ENCODE results near the gene CPEB4.
A peak's percentile ranks its signal among the peaks of the same experiment; 100 is the strongest.

CPEB4 gene

GRCh38 chr5:173953528-173954090 is 65.5 kb downstream of the CPEB4 start:
- DNase-seq = no peak

GRCh38 chr5:173954671-173955521 is 66.7 kb downstream of the CPEB4 start:
- DNase-seq = no peak

- DNase-seq = no peak
These were observed 72.8 kb downstream of the CPEB4 start for GRCh38 chr5:173960986-173961385.

- DNase-seq = no peak
These were observed 73.3 kb downstream of the CPEB4 start for GRCh38 chr5:173961418-173961817.

GRCh38 chr5:173962436-173962972 is 74.4 kb downstream of the CPEB4 start:
- DNase-seq = no peak

GRCh38 chr5:173963182-173963838 is 75.2 kb downstream of the CPEB4 start:
- no peak for DNase-seq

- no peak for DNase-seq
These were observed 75.8 kb downstream of the CPEB4 start for GRCh38 chr5:173963867-173964441.

- no peak for DNase-seq
These were observed 76.4 kb downstream of the CPEB4 start for GRCh38 chr5:173964506-173964905.

- DNase-seq = no peak
These were observed 79.1 kb downstream of the CPEB4 start for GRCh38 chr5:173967241-173967640.

GRCh38 chr5:173968154-173968797 is 80.1 kb downstream of the CPEB4 start:
- no peak for DNase-seq

GRCh38 chr5:173969167-173970049 is 81.3 kb downstream of the CPEB4 start:
- DNase-seq = no peak

- DNase-seq = no peak
These were observed 82.9 kb downstream of the CPEB4 start for GRCh38 chr5:173970878-173971650.

- DNase-seq = no peak
These were observed 83.7 kb downstream of the CPEB4 start for GRCh38 chr5:173971681-173972345.

- DNase-seq = no peak
These were observed 84.4 kb downstream of the CPEB4 start for GRCh38 chr5:173972607-173972924.

- peak; percentile 71 for DNase-seq
These were observed 84.9 kb downstream of the CPEB4 start for GRCh38 chr5:173972925-173973615.

GRCh38 chr5:173973616-173973969 is 85.4 kb downstream of the CPEB4 start:
- no peak for DNase-seq

GRCh38 chr5:173974688-173975239 is 86.6 kb downstream of the CPEB4 start:
- no peak for DNase-seq

GRCh38 chr5:173981185-173981761 is 93.1 kb downstream of the CPEB4 start:
- DNase-seq = no peak

- no peak for DNase-seq
These were observed 96.1 kb downstream of the CPEB4 start for GRCh38 chr5:173984218-173984617.
